ENCODE data around the gene NKX2-3.

GRCh38 chr10:99532687-99533495, at the start of gene NKX2-3:
- TF ChIP-seq CTCF (conservative IDR thresholded peaks at IDR 0.05; ENCODE audit: low read length) (no peak), EZH2phosphoT487 (IDR thresholded peaks at IDR 0.05; ENCODE audit: borderline replicate concordance, low read depth, low read length) (no peak)

All from OCI-LY7 (cell line).